Vagina (tissue), 2 donors: ENCODE measurements around the gene PDCD11. TPM values are rescaled to one million over a fixed set of nuclear protein-coding genes. Genes with fewer than 3 reads are reported as not detected.

Source experiments
- DNase-seq, 2 donors: peaks; one replicate each; pipeline ENCODE4 v3.0.0-alpha.2; 2017; ENCODE audit errors: extremely low spot score in 2 of 2
- H3K27ac ChIP-seq: fragments of 200-600 bp; sonication (generic); one replicate; pipeline ENCODE4 v1.5.1; 2019
- H3K27me3 ChIP-seq: fragments of 200-600 bp; sonication (generic); one replicate; pipeline ENCODE4 v1.5.1; 2019
- H3K36me3 ChIP-seq, 2 donors: fragments of 200-600 bp; sonication (generic); one replicate each; pipeline ENCODE4 v1.5.1; 2017 to 2019
- H3K4me1 ChIP-seq: fragments of 200-600 bp; sonication (generic); one replicate; pipeline ENCODE4 v1.5.1; 2019
- H3K4me3 ChIP-seq, 2 donors: fragments of 200-600 bp; sonication (generic); 1 replicate in 1 of 2; 2 replicates in 1 of 2; pipeline ENCODE4 v1.5.1; 2016 to 2019
- H3K9me3 ChIP-seq: fragments of 200-600 bp; sonication (generic); one replicate; pipeline ENCODE4 v1.5.1; 2019
- CTCF ChIP-seq, 3 experiments: fragments of 450-650 bp in 2 of 3; fragments of 200-600 bp in 1 of 3; sonication (generic) in 1 of 3; IDR thresholded peaks; one replicate each; pipeline ENCODE4 v1.5.1; 2017 to 2019; ENCODE audit warnings: antibody characterized with exemption in 3 of 3, mild to moderate bottlenecking in 2 of 3, moderate library complexity in 2 of 3
- POLR2A ChIP-seq, 2 donors: fragments of 450-650 bp; IDR thresholded peaks; one replicate each; pipeline ENCODE4 v1.6.1; 2017; ENCODE audit warnings: antibody characterized with exemption in 2 of 2, mild to moderate bottlenecking in 2 of 2, moderate library complexity in 2 of 2
- POLR2AphosphoS5 ChIP-seq, 2 donors: sonication (generic); formaldehyde crosslinking; IDR thresholded peaks; one replicate each; pipeline ENCODE4 v1.9.0; 2017; ENCODE audit warnings: antibody characterized with exemption in 2 of 2, mild to moderate bottlenecking in 2 of 2, low read depth in 1 of 2; ENCODE audit not compliant: insufficient read depth in 1 of 2
- intact Hi-C: fragments of 100-400 bp; cut with DNase I; formaldehyde crosslinking; loops from one replicate; pipeline ENCODE4 v1.15.1; 2023
- total RNA-seq: library from RNA; depleted of rRNA; stranded (reverse); fragments of >200 nt; gene quantifications from one replicate; pipeline ENCODE4 v1.2.3, GENCODE V29; 2016

PDCD11 gene
- total RNA-seq, 1 donor from 2014 or later: 22.8 TPM

GRCh38 chr10:103395754-103396066, 716 bp upstream of the PDCD11 start:
- TF ChIP-seq CTCF (IDR thresholded peaks at IDR 0.05) (no peak), POLR2AphosphoS5 (IDR thresholded peaks at IDR 0.05; ENCODE audit: insufficient read depth in 1 of 2, low read depth in 1 of 2) (no peak), POLR2A (IDR thresholded peaks at IDR 0.05) (no peak)
- Histone ChIP-seq H3K4me3 (peak overlapping the region; percentile 68 to 79), H3K27ac (peak overlapping the region; percentile 76), H3K4me1 (peaks cover 43% of the 10 kb centered on the region), H3K36me3 (peaks cover 0 to 39% of the 10 kb centered on the region in 2 donors), H3K9me3 (no peaks in the 10 kb centered on the region), H3K27me3 (no peaks in the 10 kb centered on the region)
- intact Hi-C loops: no loop called here
- DNase-seq: no peak

- H3K9me3 ChIP-seq: no peaks in the 10 kb centered on the region
- TF ChIP-seq POLR2AphosphoS5 (IDR thresholded peaks at IDR 0.05; ENCODE audit: insufficient read depth in 1 of 2, low read depth in 1 of 2): no peak
- no peak for TF ChIP-seq CTCF (IDR thresholded peaks at IDR 0.05)
- DNase-seq: no peak
- H3K4me1 ChIP-seq: peaks cover 43% of the 10 kb centered on the region
- H3K4me3 ChIP-seq: peak overlapping the region; percentile 68 to 79
- H3K36me3 ChIP-seq: peaks cover 0 to 39% of the 10 kb centered on the region in 2 donors
- intact Hi-C loops: no loop called here
- H3K27ac ChIP-seq: peak overlapping the region; percentile 12
- H3K27me3 ChIP-seq: no peaks in the 10 kb centered on the region
Observed at GRCh38 chr10:103396789-103397087, 312 bp downstream of the PDCD11 start.

- peak overlapping the region; percentile 68 to 79 for H3K4me3 ChIP-seq
- peak overlapping the region; percentile 12 for H3K27ac ChIP-seq
- no peaks in the 10 kb centered on the region for H3K9me3 ChIP-seq
- H3K36me3 ChIP-seq: peaks cover 0 to 41% of the 10 kb centered on the region in 2 donors
- TF ChIP-seq CTCF (IDR thresholded peaks at IDR 0.05) (no peak), POLR2AphosphoS5 (IDR thresholded peaks at IDR 0.05; ENCODE audit: insufficient read depth in 1 of 2, low read depth in 1 of 2) (no peak), POLR2A (IDR thresholded peaks at IDR 0.05) (no peak)
- DNase-seq: no peak
- intact Hi-C loops: no loop called here
- H3K4me1 ChIP-seq: peaks cover 43% of the 10 kb centered on the region
- H3K27me3 ChIP-seq: no peaks in the 10 kb centered on the region
Observed at GRCh38 chr10:103397191-103397825, 882 bp downstream of the PDCD11 start.

GRCh38 chr10:103413564-103413963, 17.1 kb downstream of the PDCD11 start:
- intact Hi-C loops: loop anchor here (10.0 kb wide), 1 partner anchor 181 kb away; no protein-coding TSS in a partner anchor
- no peaks in the 10 kb centered on the region for H3K4me1 ChIP-seq
- no peak overlapping the region for H3K27ac ChIP-seq
- H3K9me3 ChIP-seq: no peaks in the 10 kb centered on the region
- H3K36me3 ChIP-seq: peaks cover 5 to 91% of the 10 kb centered on the region in 2 donors
- TF ChIP-seq POLR2A (IDR thresholded peaks at IDR 0.05): no peak
- TF ChIP-seq POLR2AphosphoS5 (IDR thresholded peaks at IDR 0.05; ENCODE audit: insufficient read depth in 1 of 2, low read depth in 1 of 2): no peak
- no peak for TF ChIP-seq CTCF (IDR thresholded peaks at IDR 0.05)
- no peaks in the 10 kb centered on the region for H3K27me3 ChIP-seq
- no peak for DNase-seq
- no peak overlapping the region for H3K4me3 ChIP-seq

- intact Hi-C loops: loop anchor here (10.0 kb wide), 1 partner anchor 179 kb away; no protein-coding TSS in a partner anchor
- H3K4me3 ChIP-seq: no peak overlapping the region
- no peak for TF ChIP-seq CTCF (IDR thresholded peaks at IDR 0.05)
- no peak for TF ChIP-seq POLR2A (IDR thresholded peaks at IDR 0.05)
- TF ChIP-seq POLR2AphosphoS5 (IDR thresholded peaks at IDR 0.05; ENCODE audit: insufficient read depth in 1 of 2, low read depth in 1 of 2): no peak
Observed at GRCh38 chr10:103415581-103415980, 19.2 kb downstream of the PDCD11 start.

More at GRCh38 chr10:103415581-103415980, 19.2 kb downstream of the PDCD11 start:
- Histone ChIP-seq H3K36me3 (peaks cover 5 to 94% of the 10 kb centered on the region in 2 donors), H3K27me3 (no peaks in the 10 kb centered on the region), H3K9me3 (no peaks in the 10 kb centered on the region), H3K27ac (no peak overlapping the region), H3K4me1 (no peaks in the 10 kb centered on the region)
- no peak for DNase-seq
